Omental fat pad (tissue), 4 donors: ENCODE results near the gene CTF1. TPM values are rescaled to one million over a fixed set of nuclear protein-coding genes. Genes with fewer than 3 reads are reported as not detected.
A peak's percentile ranks its signal among the peaks of the same experiment; 100 is the strongest.

Source experiments
- ATAC-seq: fragments of 150-250 bp; one replicate; pipeline ENCODE4 v1.9.1; 2016; ENCODE audit warnings: mild to moderate bottlenecking, moderate library complexity; ENCODE audit not compliant: low FRiP score
- DNase-seq: peaks from one replicate; pipeline ENCODE4 v3.0.0-alpha.2; 2019; ENCODE audit warnings: low spot score
- total RNA-seq, 4 donors: library from RNA; depleted of rRNA; stranded (reverse); fragments of >200 nt; gene quantifications; one replicate each; pipeline ENCODE4 v1.1.0, GENCODE V29; 2016
- TF ChIP-seq, protein P1 (sequence below), 3 donors: fragments of 450-650 bp; IDR thresholded peaks; one replicate each; pipeline ENCODE4 v1.5.1; 2016 to 2017; ENCODE audit warnings: antibody characterized with exemption in 3 of 3, mild to moderate bottlenecking in 3 of 3, moderate library complexity in 2 of 3

Gene CTF1
- total RNA-seq, 4 donors from 2014 or later = 1.7 to 3.5 (median 2.3) TPM

DNA sequence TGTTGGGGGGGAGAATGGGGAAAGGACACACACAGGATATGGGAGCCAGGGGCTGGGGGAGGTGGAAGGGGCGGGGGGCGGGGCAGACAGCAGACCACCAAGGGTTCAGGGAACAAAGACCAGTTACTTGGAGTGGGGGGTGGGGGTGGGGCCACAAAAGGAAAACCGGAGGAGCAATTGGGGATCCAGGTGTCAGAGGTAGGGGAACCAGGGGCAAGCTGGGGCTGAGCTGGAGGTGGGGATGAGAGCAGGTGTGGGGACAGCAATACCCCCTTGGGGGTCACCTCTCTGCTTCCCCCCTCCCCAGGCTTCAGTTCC, 51.1 kb downstream of the CTF1 start:
- DNase-seq (no peak), ATAC-seq (no peak)
- TF ChIP-seq, protein P1, sequence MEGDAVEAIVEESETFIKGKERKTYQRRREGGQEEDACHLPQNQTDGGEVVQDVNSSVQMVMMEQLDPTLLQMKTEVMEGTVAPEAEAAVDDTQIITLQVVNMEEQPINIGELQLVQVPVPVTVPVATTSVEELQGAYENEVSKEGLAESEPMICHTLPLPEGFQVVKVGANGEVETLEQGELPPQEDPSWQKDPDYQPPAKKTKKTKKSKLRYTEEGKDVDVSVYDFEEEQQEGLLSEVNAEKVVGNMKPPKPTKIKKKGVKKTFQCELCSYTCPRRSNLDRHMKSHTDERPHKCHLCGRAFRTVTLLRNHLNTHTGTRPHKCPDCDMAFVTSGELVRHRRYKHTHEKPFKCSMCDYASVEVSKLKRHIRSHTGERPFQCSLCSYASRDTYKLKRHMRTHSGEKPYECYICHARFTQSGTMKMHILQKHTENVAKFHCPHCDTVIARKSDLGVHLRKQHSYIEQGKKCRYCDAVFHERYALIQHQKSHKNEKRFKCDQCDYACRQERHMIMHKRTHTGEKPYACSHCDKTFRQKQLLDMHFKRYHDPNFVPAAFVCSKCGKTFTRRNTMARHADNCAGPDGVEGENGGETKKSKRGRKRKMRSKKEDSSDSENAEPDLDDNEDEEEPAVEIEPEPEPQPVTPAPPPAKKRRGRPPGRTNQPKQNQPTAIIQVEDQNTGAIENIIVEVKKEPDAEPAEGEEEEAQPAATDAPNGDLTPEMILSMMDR (IDR thresholded peaks at IDR 0.05) = no peak

DNA sequence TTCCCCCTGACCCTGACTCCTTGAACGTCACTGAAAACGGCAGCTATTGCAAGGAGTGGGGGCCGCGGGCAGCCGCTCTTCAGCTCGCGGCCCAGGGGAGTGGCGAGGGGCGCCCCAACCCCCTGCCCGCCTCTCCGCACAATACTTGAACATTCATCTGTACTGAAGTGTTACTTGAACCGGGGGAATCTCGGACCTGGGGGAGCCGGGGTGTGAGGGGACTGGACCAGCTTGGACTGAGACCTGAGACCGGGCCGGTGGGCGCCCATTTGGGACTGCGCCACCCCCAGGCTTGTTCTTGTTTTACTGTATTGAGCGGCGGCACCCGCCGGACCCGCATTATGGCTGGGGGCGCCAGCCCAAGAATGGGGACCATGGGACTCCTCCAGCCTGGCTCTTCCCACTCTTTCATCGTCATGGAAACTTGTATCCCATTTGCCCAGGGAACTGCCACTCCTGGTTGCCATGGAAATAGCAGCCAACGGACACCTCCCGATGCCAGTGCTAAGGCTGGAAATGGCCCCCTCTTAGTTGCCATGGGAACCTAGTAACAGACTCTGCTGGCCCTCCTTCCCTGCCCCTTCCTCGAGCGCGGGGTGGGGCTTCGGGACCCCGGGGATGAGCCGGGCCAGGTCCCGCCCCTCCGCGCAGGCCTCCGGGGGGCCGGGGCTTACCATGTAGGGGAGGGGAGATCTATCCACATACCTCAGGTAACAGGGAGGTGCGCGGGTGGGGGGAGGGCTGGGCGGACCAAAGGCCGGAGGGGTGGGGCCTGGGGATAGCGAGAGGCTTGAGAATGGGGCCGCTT, 51.6 kb downstream of the CTF1 start:
- TF ChIP-seq, protein P1 (IDR thresholded peaks at IDR 0.05) = no peak
- ATAC-seq (peak; percentile 74), DNase-seq (peak; percentile 93)

DNA sequence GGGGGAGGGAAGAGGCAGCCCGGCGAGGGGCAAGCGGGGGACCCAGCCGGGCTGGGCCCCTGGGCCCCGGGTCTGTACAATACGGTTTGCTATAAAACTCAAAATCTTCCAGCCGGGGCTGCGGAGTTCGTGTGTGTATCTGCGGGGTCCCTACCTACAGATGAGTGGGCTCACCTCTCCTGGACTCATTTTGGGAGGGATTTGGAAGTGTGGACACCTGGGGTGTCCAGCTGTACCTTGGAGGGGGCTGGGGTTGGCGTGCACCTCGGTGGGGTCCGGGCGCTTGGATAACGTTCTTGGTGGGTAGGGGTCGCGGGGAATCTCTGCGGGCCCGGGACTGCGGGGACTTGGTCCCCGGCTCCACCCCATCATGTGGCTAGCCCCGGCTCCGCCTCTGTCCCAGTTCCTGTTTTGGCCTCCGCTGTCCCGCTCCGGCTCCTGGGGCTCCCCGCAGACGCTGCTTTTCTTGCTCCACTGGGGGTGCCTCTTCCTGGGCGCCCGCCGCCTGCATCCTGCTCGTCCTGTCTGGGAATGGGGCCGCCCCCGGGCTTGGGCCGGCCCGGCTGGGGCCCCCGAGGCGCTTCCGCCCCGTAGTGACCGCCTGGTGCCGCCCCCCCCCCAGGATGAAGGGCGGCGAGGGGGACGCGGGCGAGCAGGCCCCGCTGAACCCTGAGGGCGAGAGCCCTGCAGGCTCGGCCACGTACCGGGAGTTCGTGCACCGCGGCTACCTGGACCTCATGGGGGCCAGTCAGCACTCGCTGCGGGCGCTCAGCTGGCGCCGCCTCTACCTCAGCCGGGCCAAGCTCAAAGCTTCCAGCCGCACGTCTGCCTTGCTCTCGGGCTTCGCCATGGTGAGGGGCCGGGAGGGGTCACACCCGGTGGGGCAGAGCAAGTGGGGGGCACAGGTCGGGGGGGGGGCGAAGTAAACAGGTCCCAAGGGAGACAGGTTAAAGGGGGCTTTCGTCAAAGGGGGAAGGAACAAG, 52.5 kb downstream of the CTF1 start, which contains the start of gene ORAI3:
Gene ORAI3 (plus strand): TSS at position 402 of the 983 bp plus-strand sequence. CDS start 222 bp downstream, at position 624.
- no peak for DNase-seq
- peak; percentile 30 for ATAC-seq
- TF ChIP-seq, protein P1 (IDR thresholded peaks at IDR 0.05) = no peak

DNA sequence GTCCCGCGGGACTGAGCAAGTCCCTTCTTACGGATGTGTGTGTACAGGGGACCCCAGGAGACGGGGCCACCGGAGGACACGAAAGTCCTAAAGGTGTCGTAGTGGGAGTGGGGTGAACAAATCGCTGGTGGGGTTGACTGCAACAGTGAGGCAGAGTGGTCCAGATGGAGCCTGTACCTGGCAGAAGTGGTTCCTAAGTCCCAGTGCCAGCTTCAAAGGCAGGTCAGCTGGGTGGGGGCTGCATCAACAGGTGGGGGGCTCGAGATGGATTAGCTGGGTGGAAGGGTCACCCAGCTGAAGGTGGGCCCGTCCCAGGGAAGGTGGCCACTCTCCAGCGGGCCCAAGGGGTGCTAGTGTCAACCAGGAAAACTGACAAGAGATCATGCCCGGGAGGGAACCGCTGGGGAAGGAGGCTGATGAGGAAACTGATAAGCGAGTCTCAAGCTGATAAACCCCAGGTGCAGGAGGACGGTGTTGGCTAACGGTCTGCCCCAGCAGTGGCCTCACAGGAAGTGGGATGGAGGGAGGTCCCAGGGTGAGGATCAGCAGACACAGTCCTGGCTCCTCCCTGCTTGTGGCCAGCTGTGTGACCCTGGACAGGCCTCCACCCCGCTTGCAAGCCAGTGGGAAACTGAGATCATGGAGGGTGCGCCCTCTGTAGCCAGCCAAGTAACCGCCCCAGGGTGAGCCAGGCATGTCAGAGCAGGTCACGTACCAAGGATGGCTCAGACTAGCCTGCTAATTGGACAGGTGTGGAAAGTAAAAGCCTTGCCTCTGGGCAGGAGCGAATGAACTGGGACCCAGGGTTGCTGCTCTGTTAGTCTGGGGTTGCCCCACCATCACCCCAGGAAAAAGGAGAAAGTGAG, 53.5 kb downstream of the CTF1 start:
- DNase-seq = peak; percentile 41
- ATAC-seq = peak; percentile 53
- TF ChIP-seq, protein P1 (IDR thresholded peaks at IDR 0.05) = no peak

DNA sequence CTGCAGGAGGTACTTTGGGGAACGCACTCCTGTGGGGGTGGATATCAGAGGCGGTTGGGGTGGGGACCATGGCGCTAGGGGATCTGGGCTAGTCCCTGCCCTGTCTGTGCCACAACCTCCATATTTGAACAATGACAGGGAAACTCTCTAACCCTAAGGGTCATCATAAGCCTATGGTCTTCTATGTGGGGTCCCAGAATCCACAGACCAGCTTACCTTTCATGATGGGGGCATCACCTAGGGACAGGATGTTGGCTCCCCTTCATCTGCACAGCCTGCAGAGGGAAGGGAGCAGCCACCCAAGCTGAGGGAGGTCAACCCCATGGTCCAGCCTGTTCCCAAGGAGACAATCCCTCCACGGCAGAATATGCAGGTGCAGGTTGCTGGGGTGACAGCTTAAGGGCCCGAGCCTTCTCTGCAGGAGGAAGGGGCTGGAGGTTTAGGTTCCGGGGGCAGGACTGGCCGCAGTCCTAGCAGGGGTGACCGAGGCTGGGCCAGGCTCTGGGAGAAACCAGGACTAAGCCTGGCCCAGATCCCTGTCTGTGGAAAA, 54.2 kb downstream of the CTF1 start:
- TF ChIP-seq, protein P1 (IDR thresholded peaks at IDR 0.05) = no peak
- DNase-seq (no peak), ATAC-seq (no peak)

DNA sequence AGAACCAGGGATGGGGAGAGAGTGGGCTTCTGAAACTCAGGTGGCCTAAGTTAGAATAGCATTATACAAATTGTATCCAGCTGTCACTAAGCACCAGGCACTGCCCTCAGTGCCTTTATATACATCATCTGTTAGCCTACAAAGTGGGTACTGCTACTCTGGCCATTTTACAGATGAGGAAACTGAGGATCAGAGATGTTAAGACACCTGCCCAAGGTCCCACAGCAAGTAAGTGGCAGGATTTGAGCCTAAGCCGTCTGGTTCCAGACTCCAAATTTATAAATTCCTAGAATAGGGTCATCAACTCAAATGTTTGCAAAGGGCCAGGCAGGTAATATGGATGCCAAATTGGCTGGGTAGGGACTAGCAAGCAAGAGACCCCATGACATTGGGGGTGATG, 54.8 kb downstream of the CTF1 start:
- TF ChIP-seq, protein P1 (IDR thresholded peaks at IDR 0.05) = no peak
- ATAC-seq (no peak), DNase-seq (no peak)
